AG04449 (cell line): Measurements from ENCODE around the gene PDK4.

Experiments used
- CTCF ChIA-PET: fragments of 350-600 bp; formaldehyde crosslinking; extraction: SDS; loops from one replicate; lab custom pipeline; 2021; ENCODE audit warnings: antibody characterized with exemption; lab: Yijun Ruan, JAX
- POLR2A ChIA-PET: fragments of 400-600, 350-600 bp; formaldehyde crosslinking; extraction: SDS; loops from one replicate; lab custom pipeline; 2020; ENCODE audit warnings: antibody characterized with exemption, inconsistent platforms; lab: Yijun Ruan, JAX
- DNase-seq: peaks from one replicate; pipeline ENCODE4 v3.0.0-alpha.2; 2010; ENCODE audit warnings: low read depth, low spot score
- H3K4me3 ChIP-seq: 2 replicates; pipeline ENCODE4 v1.5.1; 2011; ENCODE audit warnings: low read depth, mild to moderate bottlenecking, control low read depth, low read length
- TF ChIP-seq, protein P1 (sequence below): IDR thresholded peaks from one replicate; pipeline ENCODE4 v1.5.1; 2011; ENCODE audit warnings: mild to moderate bottlenecking, moderate library complexity, low read length, control low read depth, inconsistent platforms; ENCODE audit not compliant: insufficient read depth; ENCODE audit errors: missing control alignments

Gene PDK4

DNA sequence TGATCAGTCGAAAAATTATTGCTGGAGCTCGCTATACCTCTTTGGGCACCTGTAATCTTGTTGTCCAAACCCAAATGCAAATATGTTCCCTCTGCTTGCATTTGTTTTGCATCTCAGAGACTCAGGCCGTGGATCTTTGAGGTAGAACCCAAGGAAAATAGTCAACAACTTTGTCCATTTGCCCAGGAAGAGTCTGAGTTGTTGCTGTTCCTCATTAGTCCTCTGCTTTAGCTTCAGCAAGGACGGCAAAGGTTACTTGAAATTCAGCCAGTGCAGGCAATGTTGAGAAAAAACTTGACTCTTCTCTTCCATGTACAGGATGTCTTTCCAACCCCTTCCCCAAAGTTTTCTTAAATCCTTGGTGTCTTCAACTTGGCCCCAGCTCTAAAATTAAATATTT, 45.8 kb downstream of the PDK4 start:
- TF ChIP-seq, protein P1, sequence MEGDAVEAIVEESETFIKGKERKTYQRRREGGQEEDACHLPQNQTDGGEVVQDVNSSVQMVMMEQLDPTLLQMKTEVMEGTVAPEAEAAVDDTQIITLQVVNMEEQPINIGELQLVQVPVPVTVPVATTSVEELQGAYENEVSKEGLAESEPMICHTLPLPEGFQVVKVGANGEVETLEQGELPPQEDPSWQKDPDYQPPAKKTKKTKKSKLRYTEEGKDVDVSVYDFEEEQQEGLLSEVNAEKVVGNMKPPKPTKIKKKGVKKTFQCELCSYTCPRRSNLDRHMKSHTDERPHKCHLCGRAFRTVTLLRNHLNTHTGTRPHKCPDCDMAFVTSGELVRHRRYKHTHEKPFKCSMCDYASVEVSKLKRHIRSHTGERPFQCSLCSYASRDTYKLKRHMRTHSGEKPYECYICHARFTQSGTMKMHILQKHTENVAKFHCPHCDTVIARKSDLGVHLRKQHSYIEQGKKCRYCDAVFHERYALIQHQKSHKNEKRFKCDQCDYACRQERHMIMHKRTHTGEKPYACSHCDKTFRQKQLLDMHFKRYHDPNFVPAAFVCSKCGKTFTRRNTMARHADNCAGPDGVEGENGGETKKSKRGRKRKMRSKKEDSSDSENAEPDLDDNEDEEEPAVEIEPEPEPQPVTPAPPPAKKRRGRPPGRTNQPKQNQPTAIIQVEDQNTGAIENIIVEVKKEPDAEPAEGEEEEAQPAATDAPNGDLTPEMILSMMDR: no peak
- CTCF ChIA-PET: interaction anchor here (1.0 to 1.3 kb wide), 3 partner anchors 137 to 140 kb away, joined by 3 read pairs; no protein-coding TSS in a partner anchor
- no peak for DNase-seq
- POLR2A ChIA-PET: no interaction called here
- H3K4me3 ChIP-seq: no peak overlapping the region

- DNase-seq: no peak
- CTCF ChIA-PET: interaction anchor here (1.1 kb wide), 1 partner anchor 141 kb away, joined by 3 read pairs; no protein-coding TSS in a partner anchor
- POLR2A ChIA-PET: no interaction called here
- no peak overlapping the region for H3K4me3 ChIP-seq
- TF ChIP-seq, protein P1: no peak
Observed at GRCh38 chr7:95549818-95550529, 46.3 kb downstream of the PDK4 start.

DNA sequence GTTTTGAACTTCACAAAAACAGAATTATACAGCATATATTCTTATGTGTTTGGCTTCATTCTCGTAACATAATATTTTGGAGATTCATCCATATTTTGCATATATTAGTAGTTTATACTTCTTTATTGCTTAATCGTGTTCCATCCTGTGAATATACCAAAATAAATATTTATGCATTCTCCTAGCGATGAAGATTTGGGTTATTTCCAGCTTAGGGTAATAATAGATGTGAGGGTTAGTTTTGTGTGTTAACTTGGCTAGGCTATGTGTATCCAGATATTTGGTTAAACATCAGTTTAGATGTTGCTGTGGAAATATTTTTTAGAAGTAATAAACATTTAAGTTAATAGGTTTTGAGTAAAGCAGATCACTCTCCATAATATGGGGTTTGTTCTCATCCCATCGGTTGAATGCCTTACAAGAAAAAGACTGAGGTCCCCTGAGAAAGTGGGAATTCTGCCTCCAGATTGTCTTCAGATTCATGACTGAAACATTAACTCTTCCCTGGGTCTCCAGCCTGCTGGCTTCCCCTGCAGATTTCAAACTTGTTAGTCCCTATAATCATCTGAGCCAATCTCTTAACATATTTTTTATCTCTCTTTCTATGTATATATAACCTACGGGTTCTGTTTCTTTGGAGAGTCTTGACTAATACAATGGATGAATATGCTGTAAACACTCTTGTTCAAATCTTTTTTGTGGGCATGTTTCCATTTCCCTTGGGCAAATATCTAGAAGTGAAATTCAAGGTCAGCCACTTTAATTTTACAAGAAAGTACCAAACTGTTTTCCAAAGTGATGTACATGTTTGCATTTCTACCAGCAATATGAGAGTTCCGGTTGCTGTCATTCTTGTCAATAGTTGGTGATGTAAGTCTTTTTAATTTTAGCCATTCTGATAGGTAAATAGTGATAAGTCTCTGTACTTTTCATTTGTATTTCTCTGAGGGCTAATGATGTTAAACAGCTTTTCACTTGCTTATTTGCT, 48.7 kb downstream of the PDK4 start:
- H3K4me3 ChIP-seq: no peak overlapping the region
- TF ChIP-seq, protein P1: no peak
- ChIA-PET POLR2A (no interaction called here), CTCF (interaction anchor here (1.4 to 11.1 kb wide), 4 partner anchors 20 to 141 kb away, joined by 3 to 189 read pairs (median 54); no protein-coding TSS in a partner anchor)
- no peak for DNase-seq

DNA sequence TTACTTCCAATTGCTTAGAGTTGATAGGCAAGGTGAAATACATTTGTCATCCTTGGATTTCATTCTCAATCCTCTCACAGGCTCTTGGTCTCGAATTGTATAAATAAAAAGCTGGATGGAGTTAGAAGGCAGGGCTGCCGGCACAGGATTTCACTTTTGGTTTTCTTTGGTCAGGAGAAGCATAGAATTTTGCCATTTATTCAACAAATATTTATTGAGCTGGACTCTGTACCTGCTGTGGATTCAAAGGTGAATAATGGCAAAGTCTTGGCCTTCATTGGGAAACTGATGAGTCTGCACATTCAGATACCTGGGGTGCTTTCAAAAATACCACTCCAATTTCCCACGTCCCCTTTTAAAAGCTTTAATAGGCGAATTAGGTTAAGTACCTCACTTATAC, 49.7 kb downstream of the PDK4 start:
- POLR2A ChIA-PET: no interaction called here
- no peak overlapping the region for H3K4me3 ChIP-seq
- CTCF ChIA-PET: interaction anchor here (1.4 to 11.1 kb wide), 4 partner anchors 19 to 142 kb away, joined by 12 to 189 read pairs (median 54); no protein-coding TSS in a partner anchor

DNA sequence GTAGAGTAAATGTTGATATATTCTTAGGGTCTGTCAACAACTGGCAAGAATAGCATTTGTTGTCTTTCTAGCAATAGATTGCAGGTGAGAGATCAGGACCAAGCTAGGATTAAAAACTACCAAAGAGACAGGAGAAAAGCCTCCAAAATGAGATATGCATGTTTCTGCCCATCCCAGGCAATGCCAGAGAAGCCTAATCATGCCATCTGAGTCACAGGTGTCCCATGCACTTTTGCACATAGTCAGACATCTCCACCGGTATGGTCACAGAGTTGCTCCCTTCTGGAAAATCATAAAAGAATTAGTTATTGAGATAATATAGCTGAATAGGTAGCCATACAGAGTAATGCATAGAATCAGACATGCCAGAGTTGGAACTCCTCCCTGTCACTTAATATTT, 50.6 kb downstream of the PDK4 start:
- TF ChIP-seq, protein P1: no peak
- ChIA-PET CTCF (interaction anchor here (0.6 to 11.1 kb wide), 12 partner anchors 11 to 295 kb away, joined by 3 to 189 read pairs (median 7); no protein-coding TSS in a partner anchor), POLR2A (no interaction called here)
- DNase-seq: no peak
- H3K4me3 ChIP-seq: no peak overlapping the region

More for the DNA sequence above, 49.7 kb downstream of the PDK4 start:
- DNase-seq: no peak
- TF ChIP-seq, protein P1: no peak
